NOMO-1 treated with dmso at 0.1 percent for 144 hours (cell line): ENCODE data around the gene MACC1.
A peak's percentile ranks its signal among the peaks of the same experiment; 100 is the strongest.
"Not testable (repeated sequence)": the region's sequence is repeated elsewhere in the genome, so short reads cannot be mapped to it uniquely, and the experiment has no call there.

ENCODE experiments used
- DNase-seq: peaks from one replicate; lab custom pipeline; 2025; ENCODE audit not compliant: unreplicated experiment; lab: John Stamatoyannopoulos, UW

MACC1 gene

GRCh38 chr7:20133803-20134202 is 83.4 kb downstream of the MACC1 start:
- no peak for DNase-seq

- DNase-seq, result no peak
Observed at GRCh38 chr7:20132585-20132984, 84.6 kb downstream of the MACC1 start.

- no peak for DNase-seq
Observed at GRCh38 chr7:20131776-20132175, 85.4 kb downstream of the MACC1 start.

GRCh38 chr7:20129920-20130319 is 87.3 kb downstream of the MACC1 start:
- DNase-seq, result no peak

- no peak for DNase-seq
Observed at GRCh38 chr7:20128001-20128400, 89.2 kb downstream of the MACC1 start.

GRCh38 chr7:20126060-20126459 is 91.1 kb downstream of the MACC1 start:
- not testable (repeated sequence) for DNase-seq

- DNase-seq, result not testable (repeated sequence)
Observed at GRCh38 chr7:20124087-20124486, 93.1 kb downstream of the MACC1 start.

- DNase-seq, result not testable (repeated sequence)
Observed at GRCh38 chr7:20122653-20123316, 94.4 kb downstream of the MACC1 start.

- no peak for DNase-seq
Observed at GRCh38 chr7:20122073-20122472, 95.1 kb downstream of the MACC1 start.

GRCh38 chr7:20121404-20121803 is 95.8 kb downstream of the MACC1 start:
- DNase-seq, result no peak

- DNase-seq, result not testable (repeated sequence)
Observed at GRCh38 chr7:20120611-20121168, 96.5 kb downstream of the MACC1 start.

- DNase-seq, result no peak
Observed at GRCh38 chr7:20116869-20117268, 100.3 kb downstream of the MACC1 start.

- DNase-seq, result peak; percentile 78
Observed at GRCh38 chr7:20114468-20114867, 102.7 kb downstream of the MACC1 start.

- DNase-seq, result peak; percentile 47
Observed at GRCh38 chr7:20113427-20114027, 103.7 kb downstream of the MACC1 start.

- no peak for DNase-seq
Observed at GRCh38 chr7:20112696-20113095, 104.5 kb downstream of the MACC1 start.

- DNase-seq, result no peak
Observed at GRCh38 chr7:20111821-20112542, 105.2 kb downstream of the MACC1 start.

- no peak for DNase-seq
Observed at GRCh38 chr7:20107582-20107981, 109.6 kb downstream of the MACC1 start.

GRCh38 chr7:20104696-20105095 is 112.5 kb downstream of the MACC1 start:
- no peak for DNase-seq

GRCh38 chr7:20102982-20103381 is 114.2 kb downstream of the MACC1 start:
- no peak for DNase-seq

- DNase-seq, result no peak
Observed at GRCh38 chr7:20095862-20096261, 121.3 kb downstream of the MACC1 start.

GRCh38 chr7:20095436-20095835 is 121.7 kb downstream of the MACC1 start:
- DNase-seq, result no peak

- DNase-seq, result no peak
Observed at GRCh38 chr7:20089431-20089830, 127.8 kb downstream of the MACC1 start.
